Astrocyte (in vitro differentiated cells and primary cell): Measurements from ENCODE around the gene FAM180B. TPM values are rescaled to one million over a fixed set of nuclear protein-coding genes. Genes with fewer than 3 reads are reported as not detected.

Experiments
- DNase-seq: peaks from one replicate; pipeline ENCODE4 v3.0.0-alpha.2; 2010; ENCODE audit warnings: low read depth
- FAIRE-seq: peaks from 2 replicates; lab custom pipeline; 2011; peaks lifted over from hg19 to GRCh38; lab: Jason Lieb, UNC
- H2AFZ ChIP-seq: 2 replicates; pipeline ENCODE4 v1.6.0; 2012; ENCODE audit warnings: low read depth, low read length, inconsistent platforms
- H3K27ac ChIP-seq: 2 replicates; pipeline ENCODE4 v1.5.1; 2011; ENCODE audit warnings: low read depth, low read length, inconsistent platforms
- H3K27me3 ChIP-seq: 2 replicates; pipeline ENCODE4 v1.6.0; 2011; ENCODE audit warnings: low read length, inconsistent platforms; ENCODE audit not compliant: insufficient read depth
- H3K36me3 ChIP-seq: 2 replicates; pipeline ENCODE4 v1.5.1; 2011; ENCODE audit warnings: low read length, inconsistent platforms; ENCODE audit not compliant: insufficient read depth
- H3K4me1 ChIP-seq: 2 replicates; pipeline ENCODE4 v1.5.1; 2011; ENCODE audit warnings: low read length, inconsistent platforms; ENCODE audit not compliant: insufficient read depth
- H3K4me2 ChIP-seq: 2 replicates; pipeline ENCODE4 v1.6.0; 2012; ENCODE audit warnings: low read length, inconsistent platforms
- H3K4me3 ChIP-seq: 2 replicates; pipeline ENCODE4 v1.5.1; 2011; ENCODE audit warnings: low read depth, mild to moderate bottlenecking, low read length, inconsistent platforms; ENCODE audit not compliant: insufficient read depth
- H3K79me2 ChIP-seq: 2 replicates; pipeline ENCODE4 v1.6.0; 2012; ENCODE audit warnings: mild to moderate bottlenecking, low read length, inconsistent platforms; ENCODE audit not compliant: insufficient read depth
- H3K9ac ChIP-seq: 2 replicates; pipeline ENCODE4 v1.6.0; 2012; ENCODE audit warnings: mild to moderate bottlenecking, low read length, inconsistent platforms
- H3K9me3 ChIP-seq: 2 replicates; pipeline ENCODE4 v1.5.1; 2012; ENCODE audit warnings: low read depth, mild to moderate bottlenecking, low read length, inconsistent platforms; ENCODE audit not compliant: insufficient read depth
- H4K20me1 ChIP-seq: 2 replicates; pipeline ENCODE4 v1.6.0; 2012; ENCODE audit warnings: low read length, inconsistent platforms; ENCODE audit not compliant: insufficient read depth
- H3K27ac Mint-ChIP-seq: one replicate; pipeline ENCODE4 v1.8.0; 2021; ENCODE audit warnings: mild to moderate bottlenecking, mixed read lengths; ENCODE audit not compliant: unreplicated experiment
- H3K27me3 Mint-ChIP-seq: one replicate; pipeline ENCODE4 v1.8.0; 2021; ENCODE audit warnings: low read depth, mixed read lengths; ENCODE audit not compliant: unreplicated experiment
- H3K36me3 Mint-ChIP-seq: one replicate; pipeline ENCODE4 v1.8.0; 2021; ENCODE audit warnings: low read depth, mixed read lengths; ENCODE audit not compliant: unreplicated experiment
- H3K4me1 Mint-ChIP-seq: one replicate; pipeline ENCODE4 v1.8.0; 2021; ENCODE audit warnings: low read depth, mixed read lengths; ENCODE audit not compliant: unreplicated experiment
- H3K4me3 Mint-ChIP-seq: one replicate; pipeline ENCODE4 v1.8.0; 2021; ENCODE audit warnings: mild to moderate bottlenecking, moderate library complexity, mixed read lengths; ENCODE audit not compliant: unreplicated experiment
- H3K9me3 Mint-ChIP-seq: one replicate; pipeline ENCODE4 v1.8.0; 2021; ENCODE audit warnings: mild to moderate bottlenecking, mixed read lengths; ENCODE audit not compliant: unreplicated experiment
- EZH2 ChIP-seq: IDR thresholded peaks from 2 replicates; pipeline ENCODE4 v1.6.1; 2012; ENCODE audit warnings: mild to moderate bottlenecking, low read length, inconsistent platforms; ENCODE audit not compliant: insufficient read depth
- total RNA-seq: library from RNA; stranded (reverse); gene quantifications from 2 replicates; pipeline ENCODE4 v1.2.1, GENCODE V29; 2021
- TF ChIP-seq, protein P1 (sequence below): IDR thresholded peaks from 2 replicates; pipeline ENCODE4 v1.5.1; 2011; ENCODE audit warnings: low read depth, mild to moderate bottlenecking, inconsistent platforms, low read length, moderate library complexity; ENCODE audit not compliant: insufficient read depth

FAM180B gene
- total RNA-seq, 1 donor from 2014 or later, result 0.16 TPM

DNA sequence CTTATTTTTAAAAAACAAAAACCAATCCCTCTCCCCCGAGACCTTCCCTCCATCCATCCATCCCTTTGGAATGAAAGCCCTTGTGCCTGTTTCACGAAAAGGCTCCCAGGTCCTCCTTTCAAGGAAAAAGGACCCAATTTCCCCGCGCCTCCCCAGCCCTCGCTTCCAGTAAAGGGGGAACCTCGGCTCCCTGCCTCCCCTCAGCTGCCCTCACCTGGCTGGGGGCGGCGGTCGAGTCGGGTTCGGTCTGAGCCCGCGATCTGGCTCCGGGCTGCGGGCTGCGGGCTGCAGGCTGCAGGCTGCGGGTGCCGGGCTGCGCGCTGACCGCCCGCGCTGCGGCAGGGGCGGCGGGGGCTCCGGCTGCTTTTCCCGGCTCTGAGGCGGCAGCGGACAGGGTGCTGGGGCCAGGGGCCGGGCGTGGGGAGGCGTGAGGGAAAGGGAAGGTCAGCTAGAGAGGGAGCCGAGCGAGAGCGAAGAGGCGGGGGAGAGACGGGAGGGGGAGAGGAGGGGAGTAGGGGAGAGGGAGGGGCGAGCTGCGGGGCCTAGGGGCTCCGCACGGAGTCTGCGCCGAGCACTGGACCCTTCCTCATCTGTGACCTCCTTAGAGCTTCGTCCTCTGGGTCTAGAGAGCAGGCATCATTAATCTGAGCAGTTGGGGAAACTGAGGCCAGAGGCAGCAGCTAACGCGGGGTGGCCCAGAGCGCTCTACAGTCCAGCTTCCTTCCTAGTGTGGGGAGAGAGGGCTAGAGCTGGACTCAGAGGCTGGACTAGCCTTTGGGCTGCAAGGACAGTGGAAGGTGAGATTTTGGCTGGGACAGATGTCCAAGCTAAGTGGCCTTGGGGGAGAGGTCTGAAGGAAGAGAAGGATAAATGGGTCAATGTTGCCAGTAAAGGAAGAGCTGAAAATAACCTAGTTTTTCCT is 7.7 kb downstream of the FAM180B start, which contains the start of gene C1QTNF4:
TSS of gene C1QTNF4 (minus strand) at position 478 of the 922 bp plus-strand sequence. CDS start 3,601 bp downstream, outside the sequence.
- Histone ChIP-seq H3K36me3 (no peaks in the 10 kb centered on the region), H4K20me1 (no peaks in the 10 kb centered on the region), H3K4me2 (peak within 1 kb of the TSS; percentile 82), H3K9ac (no peak within 1 kb of the TSS), H3K27me3 (peaks cover 39% of the 10 kb centered on the region), H2AFZ (peak within 1 kb of the TSS; percentile 47), H3K4me3 (peak within 1 kb of the TSS; percentile 33), H3K4me1 (peaks cover 2% of the 10 kb centered on the region), H3K27ac (no peak within 1 kb of the TSS), H3K79me2 (no peaks in the 10 kb centered on the region), H3K9me3 (no peaks in the 10 kb centered on the region)
- TF ChIP-seq, protein P1, sequence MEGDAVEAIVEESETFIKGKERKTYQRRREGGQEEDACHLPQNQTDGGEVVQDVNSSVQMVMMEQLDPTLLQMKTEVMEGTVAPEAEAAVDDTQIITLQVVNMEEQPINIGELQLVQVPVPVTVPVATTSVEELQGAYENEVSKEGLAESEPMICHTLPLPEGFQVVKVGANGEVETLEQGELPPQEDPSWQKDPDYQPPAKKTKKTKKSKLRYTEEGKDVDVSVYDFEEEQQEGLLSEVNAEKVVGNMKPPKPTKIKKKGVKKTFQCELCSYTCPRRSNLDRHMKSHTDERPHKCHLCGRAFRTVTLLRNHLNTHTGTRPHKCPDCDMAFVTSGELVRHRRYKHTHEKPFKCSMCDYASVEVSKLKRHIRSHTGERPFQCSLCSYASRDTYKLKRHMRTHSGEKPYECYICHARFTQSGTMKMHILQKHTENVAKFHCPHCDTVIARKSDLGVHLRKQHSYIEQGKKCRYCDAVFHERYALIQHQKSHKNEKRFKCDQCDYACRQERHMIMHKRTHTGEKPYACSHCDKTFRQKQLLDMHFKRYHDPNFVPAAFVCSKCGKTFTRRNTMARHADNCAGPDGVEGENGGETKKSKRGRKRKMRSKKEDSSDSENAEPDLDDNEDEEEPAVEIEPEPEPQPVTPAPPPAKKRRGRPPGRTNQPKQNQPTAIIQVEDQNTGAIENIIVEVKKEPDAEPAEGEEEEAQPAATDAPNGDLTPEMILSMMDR, result no peak
- peak; percentile 99 for TF ChIP-seq EZH2
- no peak for DNase-seq
- H3K4me1 Mint-ChIP-seq, result no peaks in the 10 kb centered on the region
- H3K4me3 Mint-ChIP-seq, result peak within 1 kb of the TSS; percentile 67
- H3K36me3 Mint-ChIP-seq, result no peaks in the 10 kb centered on the region
- FAIRE-seq, result no peak
- H3K27me3 Mint-ChIP-seq, result peaks cover 36% of the 10 kb centered on the region
- no peak within 1 kb of the TSS for H3K27ac Mint-ChIP-seq
- H3K9me3 Mint-ChIP-seq, result no peaks in the 10 kb centered on the region

DNA sequence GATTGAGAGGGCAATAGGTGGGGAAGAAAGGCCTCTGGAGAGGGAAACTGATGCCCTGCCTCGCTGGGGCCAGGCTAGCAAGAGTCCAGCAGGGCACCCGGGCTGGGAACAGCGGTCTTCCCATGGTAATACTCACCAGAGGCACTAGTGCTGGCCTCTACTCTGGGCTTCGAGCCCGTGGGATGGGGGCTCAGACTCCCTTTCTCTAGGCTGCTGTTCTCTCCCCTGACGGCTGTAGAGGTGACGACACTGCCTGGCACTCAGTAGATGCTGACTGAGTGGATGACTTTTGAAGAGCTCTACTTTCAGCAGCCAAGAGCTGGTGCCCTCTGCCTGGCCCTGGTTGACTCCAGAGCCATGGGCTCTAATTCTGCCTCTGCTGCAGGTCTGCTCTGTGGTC is 8.6 kb downstream of the FAM180B start:
- no peak overlapping the region for H3K4me2 ChIP-seq
- TF ChIP-seq, protein P1, result no peak
- TF ChIP-seq EZH2, result no peak
- H3K4me1 ChIP-seq, result peaks cover 2% of the 10 kb centered on the region
- no peaks in the 10 kb centered on the region for H4K20me1 ChIP-seq
- FAIRE-seq (no peak), DNase-seq (no peak)
- no peak overlapping the region for H2AFZ ChIP-seq
- no peaks in the 10 kb centered on the region for H3K79me2 ChIP-seq
- H3K27ac Mint-ChIP-seq, result no peak overlapping the region
- H3K9me3 ChIP-seq, result no peaks in the 10 kb centered on the region
- no peaks in the 10 kb centered on the region for H3K9me3 Mint-ChIP-seq
- H3K4me3 ChIP-seq, result no peak overlapping the region
- H3K27me3 ChIP-seq, result peaks cover 35% of the 10 kb centered on the region
- H3K27ac ChIP-seq, result no peak overlapping the region
- no peaks in the 10 kb centered on the region for H3K36me3 ChIP-seq
- no peak overlapping the region for H3K4me3 Mint-ChIP-seq
- no peak overlapping the region for H3K9ac ChIP-seq
- H3K4me1 Mint-ChIP-seq, result no peaks in the 10 kb centered on the region
- H3K27me3 Mint-ChIP-seq, result peaks cover 39% of the 10 kb centered on the region
- H3K36me3 Mint-ChIP-seq, result no peaks in the 10 kb centered on the region
